Prostate gland (tissue), 2 donors: ENCODE data around the gene ZC3H10.
"Not testable (repeated sequence)": the region's sequence is repeated elsewhere in the genome, so short reads cannot be mapped to it uniquely, and the experiment has no call there.

Source experiments
- CTCF ChIP-seq, 4 experiments: fragments of 200-600 bp in 2 of 4; fragments of 450-650 bp in 2 of 4; sonication (generic) in 2 of 4; IDR thresholded peaks; 1 replicate in 3 of 4; 2 replicates in 1 of 4; pipeline ENCODE4 v1.5.1; 2016 to 2019; ENCODE audit warnings: antibody characterized with exemption in 4 of 4, mild to moderate bottlenecking in 2 of 4, moderate library complexity in 2 of 4
- POLR2A ChIP-seq: fragments of 450-650 bp; IDR thresholded peaks from one replicate; pipeline ENCODE4 v1.6.1; 2016; ENCODE audit warnings: antibody characterized with exemption, mild to moderate bottlenecking

DNA sequence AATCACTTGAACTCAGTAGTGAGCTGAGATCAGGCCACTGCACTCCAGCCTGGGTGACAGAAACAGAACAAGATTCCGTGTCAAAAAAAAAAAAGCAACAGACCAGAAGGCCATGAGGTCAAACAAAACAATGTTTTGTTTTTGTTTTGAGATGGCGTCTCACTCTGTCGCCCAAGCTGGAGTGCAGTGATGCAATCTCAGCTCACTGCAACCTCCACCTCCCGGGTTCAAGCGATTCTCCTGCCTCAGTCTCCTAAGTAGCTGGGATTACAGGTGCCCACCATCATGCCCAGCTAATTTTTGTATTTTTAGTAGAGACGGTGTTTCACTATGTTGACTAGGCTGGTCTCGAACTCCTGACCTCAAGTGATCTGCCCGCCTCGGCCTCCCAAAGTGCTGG lies 40.1 kb upstream of the ZC3H10 start:
- not testable (repeated sequence) for TF ChIP-seq POLR2A; CTCF (IDR thresholded peaks at IDR 0.05)
